Tibial nerve (tissue), 3 donors: ENCODE results near the gene PLEKHS1.

Source experiments
- CTCF ChIP-seq, 5 experiments: fragments of 200-600 bp in 3 of 5; fragments of 450-650 bp in 2 of 5; sonication (generic) in 3 of 5; IDR thresholded peaks; one replicate each; pipeline ENCODE4 v1.5.1; 2016 to 2019; ENCODE audit warnings: antibody characterized with exemption in 5 of 5, mild to moderate bottlenecking in 3 of 5, moderate library complexity in 2 of 5
- POLR2A ChIP-seq, 2 donors: fragments of 450-650 bp; IDR thresholded peaks; one replicate each; pipeline ENCODE4 v1.6.1; 2017; ENCODE audit warnings: antibody characterized with exemption in 2 of 2, mild to moderate bottlenecking in 2 of 2, moderate library complexity in 2 of 2

GRCh38 chr10:113735913-113736312 is 15.6 kb upstream of the PLEKHS1 start:
- TF ChIP-seq CTCF (IDR thresholded peaks at IDR 0.05): no peak
- TF ChIP-seq POLR2A (IDR thresholded peaks at IDR 0.05): no peak
